B cell (primary cell): Measurements from ENCODE around the gene SIAH2. TPM values are rescaled to one million over a fixed set of nuclear protein-coding genes. Genes with fewer than 3 reads are reported as not detected.

Experiments used
- ATAC-seq: fragments of 200-7000 bp; cut with Tn5 transposase; one replicate; pipeline ENCODE4 v1.10.0; 2021; ENCODE audit warnings: low read depth, mild to moderate bottlenecking, moderate number of reproducible peaks, moderate library complexity
- CTCF ChIA-PET: fragments of 350-600 bp; sonication (Branson Sonifier 250); formaldehyde crosslinking; loops from one replicate; lab custom pipeline; 2021; ENCODE audit warnings: antibody characterized with exemption, inconsistent platforms; lab: Charles Lee
- POLR2A ChIA-PET: fragments of 350-600 bp; sonication (Branson Sonifier 250); formaldehyde crosslinking; loops from one replicate; lab custom pipeline; 2021; ENCODE audit warnings: antibody characterized with exemption; lab: Charles Lee
- DNase-seq: peaks from one replicate; pipeline ENCODE4 v3.0.0; 2013
- H2AFZ ChIP-seq: 2 replicates; pipeline ENCODE4 v1.6.1; 2012; ENCODE audit warnings: mild to moderate bottlenecking, low read depth, low read length; ENCODE audit not compliant: insufficient read depth, poor library complexity, severe bottlenecking
- H3K27ac ChIP-seq, 2 donors: 1 replicate in 1 of 2; 2 replicates in 1 of 2; pipeline ENCODE4 v1.5.1; 2012 to 2013; ENCODE audit warnings: low read length in 2 of 2, mild to moderate bottlenecking in 2 of 2, moderate library complexity in 1 of 2
- H3K27me3 ChIP-seq, 4 experiments: fragments of 200-600 bp in 1 of 4; sonication (generic) in 1 of 4; replicated peaks in 1 of 4; 1 replicate in 2 of 4; 2 replicates in 2 of 4; pipeline versions ENCODE4 v1.6.1 to v1.7.0; 2013 to 2016; ENCODE audit warnings: low read length in 3 of 4, mild to moderate bottlenecking in 2 of 4, mixed read lengths in 1 of 4, moderate library complexity in 1 of 4; ENCODE audit not compliant: insufficient read depth in 4 of 4, control insufficient read depth in 3 of 4; ENCODE audit errors: control extremely low read depth in 1 of 4
- H3K36me3 ChIP-seq, 2 experiments: replicated peaks in 1 of 2; 1 replicate in 1 of 2; 2 replicates in 1 of 2; pipeline versions ENCODE4 v1.6.1 to v1.7.1; 2013; ENCODE audit warnings: low read length in 1 of 2; ENCODE audit not compliant: insufficient read depth in 2 of 2, control insufficient read depth in 1 of 2; ENCODE audit errors: control extremely low read depth in 1 of 2, extremely low read depth in 1 of 2
- H3K4me1 ChIP-seq, 2 donors: fragments of 200-600 bp in 1 of 2; sonication (generic) in 1 of 2; 1 replicate in 1 of 2; 2 replicates in 1 of 2; pipeline versions ENCODE4 v1.5.1 to v1.6.1; 2013 to 2017; ENCODE audit warnings: low read length in 2 of 2; ENCODE audit not compliant: control insufficient read depth in 2 of 2, insufficient read depth in 2 of 2
- H3K4me2 ChIP-seq: replicated peaks from 2 replicates; pipeline ENCODE3; 2012; ENCODE audit warnings: mild to moderate bottlenecking, low read depth, low read length; ENCODE audit not compliant: poor library complexity, severe bottlenecking
- H3K4me3 ChIP-seq, 5 experiments: fragments of 200-600 bp in 1 of 5; sonication (generic) in 1 of 5; 1 replicate in 3 of 5; 2 replicates in 2 of 5; pipeline versions ENCODE4 v1.5.1 to v1.7.0; 2011 to 2016; ENCODE audit warnings: low read length in 4 of 5, mild to moderate bottlenecking in 4 of 5, low read depth in 2 of 5, control low read depth in 1 of 5, moderate library complexity in 1 of 5; ENCODE audit not compliant: insufficient read depth in 1 of 5; ENCODE audit errors: control extremely low read depth in 1 of 5, extremely low read depth in 1 of 5
- H3K79me2 ChIP-seq: fragments of 200-600 bp; sonication (generic); one replicate; pipeline ENCODE4 v1.6.0; 2016; ENCODE audit warnings: low read length; ENCODE audit not compliant: control insufficient read depth, insufficient read depth
- H3K9ac ChIP-seq: fragments of 200-600 bp; sonication (generic); 2 replicates; pipeline ENCODE4 v1.6.1; 2017; ENCODE audit warnings: mild to moderate bottlenecking, low read length, moderate library complexity
- H3K9me3 ChIP-seq, 3 donors: one replicate each; pipeline versions ENCODE4 v1.6.1 to v1.7.1; 2013; ENCODE audit warnings: low read length in 2 of 3; ENCODE audit not compliant: control insufficient read depth in 2 of 3, insufficient read depth in 1 of 3; ENCODE audit errors: control extremely low read depth in 1 of 3
- H4K20me1 ChIP-seq: 2 replicates; pipeline ENCODE4 v1.6.0; 2012; ENCODE audit warnings: mild to moderate bottlenecking, low read length; ENCODE audit not compliant: insufficient read depth, control insufficient read depth, poor library complexity, severe bottlenecking
- H3K27ac Mint-ChIP-seq: one replicate; pipeline ENCODE4 v1.8.0; 2021; ENCODE audit warnings: mixed read lengths
- H3K27me3 Mint-ChIP-seq: one replicate; pipeline ENCODE4 v1.8.0; 2021; ENCODE audit warnings: mixed read lengths
- H3K4me1 Mint-ChIP-seq: one replicate; pipeline ENCODE4 v1.8.0; 2021; ENCODE audit warnings: mixed read lengths
- H3K4me3 Mint-ChIP-seq: one replicate; pipeline ENCODE4 v1.8.0; 2021; ENCODE audit warnings: mixed read lengths
- H3K9me3 Mint-ChIP-seq: one replicate; pipeline ENCODE4 v1.8.0; 2022; ENCODE audit warnings: mixed read lengths; ENCODE audit not compliant: insufficient read depth
- CTCF ChIP-seq: fragments of 200-600 bp; IDR thresholded peaks from one replicate; pipeline ENCODE4 v1.8.0; 2022; ENCODE audit warnings: antibody characterized with exemption, mild to moderate bottlenecking
- EZH2 ChIP-seq: IDR thresholded peaks from 2 replicates; pipeline ENCODE4 v1.6.1; 2012; ENCODE audit warnings: borderline replicate concordance, low read depth, mild to moderate bottlenecking, moderate library complexity, low read length; ENCODE audit not compliant: insufficient read depth, poor library complexity, severe bottlenecking
- WGBS: methylation state at CpG from one replicate; pipeline ENCODE4 v1.1.5; 2013; ENCODE audit warnings: missing lambda C conversion rate; ENCODE audit not compliant: insufficient coverage; 5-methylcytosine and 5-hydroxymethylcytosine counted together
- intact Hi-C: fragments of 100-400 bp; cut with micrococcal nuclease; formaldehyde crosslinking; loops from one replicate; pipeline ENCODE4 v1.10.0; 2022
- polyA plus RNA-seq: library from polyadenylated mRNA; depleted of rRNA; stranded (reverse); fragments of >200 nt; gene quantifications from 2 replicates; pipeline ENCODE4 v1.2.3, GENCODE V29; 2012
- total RNA-seq, 2 donors: library from RNA; stranded (reverse); fragments of 120-200 nt in 1 of 2; gene quantifications; 1 replicate in 1 of 2; 2 replicates in 1 of 2; pipeline versions ENCODE4 v1.2.3 to v1.2.4, GENCODE V29; 2013 to 2022

The SIAH2 gene
- total and polyA plus RNA-seq, 2 donors (not counting 1 experiment from before 2014, with no cell fraction given): 22.3 to 83.4 TPM

DNA sequence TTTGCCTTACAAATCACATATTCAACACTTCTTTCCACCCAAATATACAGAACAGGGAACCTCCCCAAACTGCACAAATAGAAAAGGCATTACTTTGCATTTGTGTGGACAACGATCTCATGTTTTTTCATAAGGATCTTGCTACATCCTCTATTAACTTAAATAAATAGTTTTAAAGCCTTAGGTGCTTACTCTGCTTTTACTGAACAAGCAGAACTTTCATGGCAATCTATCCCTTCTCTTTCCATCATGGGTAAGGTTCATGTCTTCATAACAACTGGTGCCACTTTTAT lies 18.1 kb downstream of the SIAH2 start:
- Mint-ChIP-seq H3K9me3 (no peaks in the 10 kb centered on the region), H3K27ac (peak overlapping the region; percentile 53), H3K4me1 (peaks cover 89% of the 10 kb centered on the region), H3K4me3 (no peak overlapping the region), H3K27me3 (no peaks in the 10 kb centered on the region)
- Histone ChIP-seq H2AFZ (no peak overlapping the region), H3K4me1 (peaks cover 58 to 64% of the 10 kb centered on the region in 2 donors), H3K9me3 (no peaks in the 10 kb centered on the region), H3K27me3 (no peaks in the 10 kb centered on the region), H3K4me2 (no peak overlapping the region), H4K20me1 (peaks cover 93% of the 10 kb centered on the region), H3K27ac (no peak overlapping the region), H3K4me3 (no peak overlapping the region), H3K36me3 (peaks cover 0 to 15% of the 10 kb centered on the region in 2 experiments), H3K9ac (no peak overlapping the region), H3K79me2 (peaks cover 70% of the 10 kb centered on the region)
- DNase-seq (no peak), ATAC-seq (no peak)
- no CpG with 5 or more reads among the region's 1 CpG for WGBS
- intact Hi-C loops: no loop called here
- POLR2A ChIA-PET: no interaction called here
- CTCF ChIA-PET: interaction anchor here (1.0 kb wide), 1 partner anchor 15 kb away, joined by 4 read pairs; no protein-coding TSS in a partner anchor
- TF ChIP-seq CTCF (no peak), EZH2 (no peak)

GRCh38 chr3:150744041-150744918 lies 18.7 kb downstream of the SIAH2 start:
- Histone ChIP-seq H3K27me3 (no peaks in the 10 kb centered on the region), H4K20me1 (peaks cover 87% of the 10 kb centered on the region), H3K9me3 (no peaks in the 10 kb centered on the region), H3K4me2 (no peak overlapping the region), H3K4me3 (no peak overlapping the region), H3K9ac (no peak overlapping the region), H3K79me2 (peaks cover 64% of the 10 kb centered on the region), H3K4me1 (peaks cover 61 to 64% of the 10 kb centered on the region in 2 donors), H3K36me3 (peaks cover 0 to 15% of the 10 kb centered on the region in 2 experiments), H3K27ac (no peak overlapping the region), H2AFZ (no peak overlapping the region)
- intact Hi-C loops: no loop called here
- peaks cover 89% of the 10 kb centered on the region for H3K4me1 Mint-ChIP-seq
- CTCF ChIA-PET: interaction anchor here (1.0 kb wide), 2 partner anchors 15 to 216 kb away, joined by 3 to 4 read pairs; no protein-coding TSS in a partner anchor
- WGBS: 63% methylated on average over 2 of the region's 8 CpGs
- no peak for DNase-seq
- peak overlapping the region; percentile 62 for H3K27ac Mint-ChIP-seq
- H3K4me3 Mint-ChIP-seq: peak overlapping the region; percentile 5
- H3K9me3 Mint-ChIP-seq: no peaks in the 10 kb centered on the region
- TF ChIP-seq EZH2: no peak
- TF ChIP-seq CTCF: no peak
- ATAC-seq: no peak
- H3K27me3 Mint-ChIP-seq: no peaks in the 10 kb centered on the region
- POLR2A ChIA-PET: interaction anchor here (0.7 kb wide), 1 partner anchor 1499 kb away, joined by 3 read pairs; no protein-coding TSS in a partner anchor
